CD4-positive, alpha-beta T cell treated with Interleukin-12 subunit alpha and Interleukin-12 subunit beta, for 1 hour (primary cell): ENCODE data around the gene SMOC2.
"Not testable (repeated sequence)": the region's sequence is repeated elsewhere in the genome, so short reads cannot be mapped to it uniquely, and the experiment has no call there.

ENCODE experiments used
- DNase-seq: peaks from one replicate; pipeline ENCODE4 v3.0.0-alpha.2; 2020

Gene SMOC2

DNA sequence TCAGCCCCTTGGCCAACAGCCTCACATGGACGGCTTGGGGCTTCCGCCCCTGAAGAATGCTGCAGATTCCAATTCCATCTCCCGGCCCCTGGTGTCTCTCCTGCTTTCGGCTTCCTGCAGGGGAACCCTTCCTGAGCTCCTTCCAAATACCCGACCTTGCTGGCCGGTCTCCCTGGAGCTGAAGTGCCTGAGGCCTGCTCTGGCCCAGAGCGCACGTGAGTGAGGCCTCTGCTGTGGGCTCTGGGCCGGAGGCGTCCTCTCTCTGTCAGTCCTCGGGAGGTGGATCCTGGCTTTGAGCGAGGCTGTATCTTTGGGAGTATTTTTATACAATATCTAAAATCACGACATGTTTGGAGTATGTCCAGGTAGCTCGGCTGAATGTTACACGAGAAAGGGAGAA, 253.8 kb downstream of the SMOC2 start:
- DNase-seq: not testable (repeated sequence)

GRCh38 chr6:168695701-168696100, 254.7 kb downstream of the SMOC2 start:
- DNase-seq: no peak

DNA sequence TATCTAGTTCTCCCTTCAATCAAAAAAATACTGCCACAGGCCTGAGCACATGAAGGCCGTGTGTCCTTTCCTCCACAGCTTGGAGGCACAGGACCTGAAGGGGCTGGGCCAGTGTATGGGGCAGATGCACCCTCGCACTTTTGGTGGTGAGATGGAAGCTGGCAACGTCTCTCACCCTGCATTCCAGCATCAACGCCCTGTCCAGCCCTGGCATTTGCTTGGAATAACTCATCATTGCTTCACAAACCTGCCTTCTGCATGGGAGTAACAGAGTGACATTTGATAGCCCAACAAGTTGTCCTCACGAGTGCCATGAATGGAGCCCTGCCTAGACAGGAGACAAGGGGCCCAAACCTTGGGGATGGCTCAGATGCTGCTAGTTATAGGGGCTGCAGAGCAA, 257.9 kb downstream of the SMOC2 start:
- no peak for DNase-seq

- no peak for DNase-seq
Measured at GRCh38 chr6:168699631-168700295, 258.8 kb downstream of the SMOC2 start.

- DNase-seq: no peak
Measured at GRCh38 chr6:168700880-168701279, 259.9 kb downstream of the SMOC2 start.

GRCh38 chr6:168703990-168704389, 263.0 kb downstream of the SMOC2 start:
- DNase-seq: no peak

DNA sequence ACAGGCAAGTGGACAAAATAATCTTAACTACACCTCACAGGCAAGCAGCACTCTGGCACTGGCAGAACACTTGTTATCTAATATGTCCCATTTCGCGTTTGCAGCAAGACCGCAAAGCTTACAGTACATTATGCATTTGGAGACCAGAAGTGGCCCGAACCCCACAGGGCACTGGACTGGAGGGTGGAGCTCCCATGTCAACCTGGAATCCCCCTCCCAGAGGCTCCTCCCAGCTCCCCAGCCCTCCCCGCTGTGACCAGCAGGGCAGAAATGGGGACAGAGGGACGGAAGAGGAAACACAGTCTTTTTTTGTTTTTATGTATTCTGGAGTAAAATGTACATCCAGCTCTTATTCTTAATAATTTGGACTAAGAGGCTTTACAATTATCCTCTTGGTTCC, 263.7 kb downstream of the SMOC2 start:
- DNase-seq: no peak

GRCh38 chr6:168705271-168705670, 264.3 kb downstream of the SMOC2 start:
- not testable (repeated sequence) for DNase-seq

GRCh38 chr6:168706471-168707177, 265.6 kb downstream of the SMOC2 start:
- no peak for DNase-seq

DNA sequence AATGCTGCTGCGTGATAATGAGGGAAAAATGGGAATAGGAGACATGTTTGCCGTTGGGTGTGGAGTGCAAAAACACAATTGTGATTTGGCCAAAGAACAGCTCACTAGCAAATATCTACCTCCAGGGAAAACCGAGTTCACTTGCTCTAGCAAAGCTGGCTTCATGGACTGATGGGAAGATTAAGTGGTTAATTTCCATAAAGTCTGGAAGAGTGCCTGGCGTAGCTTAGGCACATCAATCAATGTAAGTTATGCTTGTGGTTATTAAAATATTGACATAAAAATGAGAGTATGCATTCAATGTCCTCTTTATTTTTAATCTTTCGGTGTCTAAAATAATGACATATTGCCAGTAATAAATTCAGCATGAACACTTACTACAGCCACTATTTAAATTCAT, 267.5 kb downstream of the SMOC2 start:
- DNase-seq: no peak

GRCh38 chr6:168708984-168709383, 268.0 kb downstream of the SMOC2 start:
- DNase-seq: no peak

- DNase-seq: no peak
Measured at GRCh38 chr6:168709390-168709789, 268.4 kb downstream of the SMOC2 start.

DNA sequence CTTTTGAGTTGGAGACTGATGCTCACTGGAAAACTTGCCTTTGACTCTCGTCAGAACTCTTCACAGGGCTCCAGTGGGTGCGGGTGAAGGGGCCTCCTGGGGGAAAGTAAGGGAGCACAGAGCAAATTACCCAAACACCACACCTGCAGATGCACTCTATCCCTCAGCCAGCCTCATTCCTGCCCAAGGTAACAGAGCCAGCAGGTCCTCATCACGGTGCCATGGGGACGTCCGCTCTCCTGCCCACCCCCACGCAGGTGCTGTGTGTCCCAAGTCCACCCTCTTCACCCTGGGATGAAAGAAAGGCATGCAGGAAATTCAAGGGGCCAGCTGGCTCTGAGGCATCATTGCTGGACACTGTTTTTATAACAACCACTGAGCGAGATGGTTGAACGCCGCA, 269.0 kb downstream of the SMOC2 start:
- no peak for DNase-seq

DNA sequence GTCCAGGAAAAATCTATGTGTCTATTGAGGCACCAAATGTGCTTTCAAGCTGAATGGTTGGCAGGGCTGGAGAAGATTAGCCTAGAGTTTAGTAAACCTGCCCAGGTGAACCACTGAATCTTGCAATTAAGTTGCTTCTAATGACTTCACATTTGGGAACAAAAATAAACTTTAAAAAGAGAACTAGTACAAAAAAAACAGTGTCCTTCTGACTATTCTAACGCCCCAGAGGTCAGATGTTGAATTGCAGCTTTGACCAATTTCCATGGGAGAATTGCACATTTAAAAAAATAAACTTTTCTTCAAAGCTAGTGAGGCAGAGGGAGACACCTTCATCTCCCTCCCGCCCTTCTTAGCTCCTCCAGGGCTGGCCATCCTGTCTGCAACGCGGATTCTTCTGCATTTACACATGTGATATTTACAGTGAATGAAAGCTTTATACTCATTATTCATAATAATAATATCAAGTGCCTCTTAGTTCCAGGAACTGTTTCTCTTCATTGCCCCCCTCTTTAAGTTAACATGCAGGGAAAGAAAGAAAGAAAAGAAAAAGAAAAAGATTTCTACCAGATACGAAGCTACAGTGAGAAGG, 270.2 kb downstream of the SMOC2 start:
- no peak for DNase-seq

- DNase-seq: no peak
Measured at GRCh38 chr6:168711666-168712300, 270.8 kb downstream of the SMOC2 start.

GRCh38 chr6:168712993-168713392, 272.0 kb downstream of the SMOC2 start:
- no peak for DNase-seq

DNA sequence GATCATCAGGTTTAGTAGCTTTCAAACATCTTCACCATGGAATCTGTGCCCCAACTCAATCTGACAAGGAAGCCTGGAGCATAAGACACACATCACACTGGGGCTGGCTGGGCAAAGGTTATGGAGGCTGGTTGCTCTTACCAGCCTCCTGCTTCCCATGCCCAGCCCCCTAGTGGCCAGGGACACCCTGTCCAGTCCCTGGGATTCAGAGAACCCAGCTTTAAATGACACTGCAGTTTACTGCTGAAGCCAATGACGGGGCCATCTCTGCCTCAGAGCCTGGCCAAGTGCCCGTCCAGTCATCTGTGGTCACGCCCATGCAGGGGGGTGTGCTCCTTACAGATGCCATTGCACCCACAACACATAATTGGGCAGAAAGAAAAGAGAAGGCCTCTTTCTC, 272.9 kb downstream of the SMOC2 start:
- no peak for DNase-seq

- no peak for DNase-seq
Measured at GRCh38 chr6:168714547-168715260, 273.7 kb downstream of the SMOC2 start.

DNA sequence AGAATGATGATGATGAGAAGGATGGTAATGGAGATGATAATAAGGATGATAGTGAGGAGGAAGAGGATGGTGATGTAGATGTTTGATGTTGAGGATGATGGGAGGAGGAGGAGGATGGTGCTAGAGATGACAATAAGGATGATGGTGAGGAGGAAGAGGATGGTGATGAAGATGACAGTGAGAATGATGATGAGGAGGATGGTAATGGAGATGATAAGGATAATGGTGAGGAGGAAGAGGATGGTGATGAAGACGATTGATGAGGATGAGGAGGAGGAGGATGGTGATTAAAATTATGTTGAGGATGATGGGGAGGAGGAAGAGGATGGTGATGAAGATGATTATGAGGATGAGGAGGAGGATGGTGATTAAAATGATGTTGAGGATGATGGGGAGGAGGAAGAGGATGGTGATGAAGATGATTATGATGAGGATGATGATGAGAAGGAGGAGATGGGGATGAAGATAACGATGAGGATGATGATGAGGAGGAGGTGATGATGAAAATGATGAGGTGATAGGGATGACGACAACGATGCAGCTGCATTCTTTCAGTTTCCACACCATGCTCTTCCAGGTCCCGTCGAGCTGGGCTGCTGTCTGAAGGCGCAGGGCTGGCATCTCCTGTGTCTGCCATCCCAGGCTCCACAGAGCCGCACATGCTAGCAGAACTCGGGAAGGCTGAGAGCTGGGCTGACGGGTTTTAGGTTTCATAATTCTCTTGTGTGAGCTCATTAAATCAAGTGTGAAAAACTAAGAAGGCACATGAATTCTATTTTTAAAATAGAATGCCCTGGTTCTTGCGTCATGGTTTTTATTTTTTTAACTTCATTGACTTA, 274.9 kb downstream of the SMOC2 start:
- DNase-seq: no peak

DNA sequence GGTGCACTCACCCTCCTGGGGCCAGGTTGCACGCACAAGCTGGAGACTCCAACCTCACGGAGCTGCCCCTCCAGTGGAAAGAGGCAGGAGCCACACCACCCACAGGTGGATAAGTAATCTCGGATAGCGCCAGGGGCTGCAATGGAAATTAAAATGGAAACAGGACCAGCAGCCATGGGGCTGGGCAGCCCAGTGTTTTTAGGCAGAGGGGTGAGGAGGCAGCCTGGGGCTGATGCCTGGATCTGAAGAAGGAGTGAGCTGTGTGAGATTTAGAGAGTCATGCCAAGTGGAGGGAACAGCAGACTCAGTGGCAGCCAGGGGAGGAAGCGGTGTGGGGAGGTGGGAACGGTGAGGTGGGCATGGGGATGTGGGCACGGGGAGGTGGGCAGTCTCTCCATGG, 275.6 kb downstream of the SMOC2 start:
- no peak for DNase-seq

- no peak for DNase-seq
Measured at GRCh38 chr6:168717491-168717890, 276.5 kb downstream of the SMOC2 start.
